NCI-H2107 (cell line): ENCODE measurements around the gene CFC1.
"Not testable (repeated sequence)": the region's sequence is repeated elsewhere in the genome, so short reads cannot be mapped to it uniquely, and the experiment has no call there.

ENCODE experiments used
- DNase-seq: peaks from one replicate; lab custom pipeline; 2025; lab: John Stamatoyannopoulos, UW

The CFC1 gene

DNA sequence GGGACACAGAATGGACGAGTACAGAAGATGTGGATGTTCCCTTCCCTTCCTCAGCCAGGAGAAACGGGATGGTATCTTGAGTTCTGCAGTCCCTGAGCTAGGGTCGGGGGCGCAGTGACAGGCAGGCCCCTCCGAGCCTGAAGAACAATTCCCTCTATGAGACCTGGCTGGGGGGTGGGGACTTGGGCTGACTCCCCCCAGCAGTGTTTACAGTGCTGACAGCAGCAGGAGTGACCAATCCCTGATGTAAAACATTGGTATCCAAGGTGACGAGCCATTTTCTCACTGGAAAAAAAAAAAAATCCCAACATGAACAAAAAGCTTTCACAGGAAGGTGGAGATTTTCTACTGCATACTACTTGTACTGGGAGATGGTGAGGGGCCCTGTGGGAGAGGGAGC is at the start of gene CFC1:
CFC1 (minus strand) TSS at position 183 of the 400 bp plus-strand sequence. CDS start 288 bp downstream, outside the sequence.
- not testable (repeated sequence) for DNase-seq

DNA sequence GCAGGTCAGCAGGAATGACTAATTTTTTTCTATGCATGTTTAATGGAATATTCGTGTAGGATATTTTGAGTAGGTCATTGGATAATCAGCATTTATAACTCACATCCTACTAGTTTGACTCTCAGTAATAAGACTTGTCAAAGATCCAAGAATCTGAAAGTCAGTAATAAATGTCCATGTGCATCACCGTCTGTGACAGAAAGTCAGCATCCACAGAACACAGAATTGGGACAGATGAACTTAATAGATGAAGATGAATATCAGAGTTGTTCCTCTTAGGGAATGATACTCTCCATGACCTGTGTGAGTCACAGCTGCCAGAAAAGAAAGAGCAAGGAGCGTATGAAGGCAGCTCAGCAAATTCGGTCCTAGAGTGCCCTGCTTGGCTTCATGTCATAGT is 42.3 kb upstream of the CFC1 start:
- DNase-seq = not testable (repeated sequence)

DNA sequence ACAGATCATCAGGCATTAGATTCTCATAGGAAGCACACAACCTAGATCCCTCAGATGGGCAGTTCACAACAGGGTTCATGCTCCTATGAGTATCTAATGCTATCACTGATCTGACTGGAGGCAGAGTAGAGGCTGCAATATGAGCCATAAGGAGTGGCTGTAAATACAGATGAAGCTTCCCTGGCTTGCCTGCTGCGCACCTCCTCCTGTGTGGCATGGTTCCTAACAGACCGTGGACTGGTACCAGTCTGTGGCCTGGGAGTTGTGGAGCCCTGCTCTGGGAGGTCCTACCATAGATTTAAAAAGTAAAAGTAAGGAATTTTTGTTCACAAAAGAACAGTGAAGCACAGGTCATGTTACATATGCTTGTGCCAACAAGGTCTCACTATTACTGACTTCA is 39.6 kb upstream of the CFC1 start:
- DNase-seq = not testable (repeated sequence)

DNA sequence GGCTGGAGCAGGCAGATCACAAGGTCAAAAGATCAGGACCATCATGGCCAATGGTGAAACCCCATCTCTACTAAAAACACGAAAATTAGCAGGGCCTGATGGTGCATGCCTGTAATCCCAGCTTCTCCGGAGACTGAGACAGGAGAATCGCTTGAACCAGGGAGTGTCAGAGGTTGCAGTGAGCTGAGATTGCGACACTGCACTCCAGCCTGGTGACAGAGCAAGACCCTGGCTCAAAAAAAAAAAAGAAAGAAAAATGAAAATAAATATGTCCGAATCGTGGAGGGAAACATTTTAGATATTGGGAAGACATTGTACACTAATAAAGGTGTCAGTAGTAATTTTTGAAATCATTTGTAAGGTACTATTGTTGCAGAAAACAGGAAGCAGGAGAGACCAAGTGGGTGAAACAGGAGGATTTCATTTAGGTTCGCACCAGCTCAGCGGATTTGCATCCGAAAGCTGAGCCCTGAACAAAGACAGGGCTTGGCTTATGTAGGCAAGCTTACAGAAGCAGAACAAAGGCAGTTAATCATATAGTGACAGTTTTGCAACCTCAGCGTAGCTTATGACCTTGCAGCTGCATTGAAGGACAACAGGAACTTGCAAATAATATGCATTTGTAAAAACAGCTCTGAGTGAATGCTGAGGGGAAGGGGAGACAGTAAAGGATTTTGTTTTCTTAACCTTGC is 29.6 kb upstream of the CFC1 start:
- DNase-seq = not testable (repeated sequence)

DNA sequence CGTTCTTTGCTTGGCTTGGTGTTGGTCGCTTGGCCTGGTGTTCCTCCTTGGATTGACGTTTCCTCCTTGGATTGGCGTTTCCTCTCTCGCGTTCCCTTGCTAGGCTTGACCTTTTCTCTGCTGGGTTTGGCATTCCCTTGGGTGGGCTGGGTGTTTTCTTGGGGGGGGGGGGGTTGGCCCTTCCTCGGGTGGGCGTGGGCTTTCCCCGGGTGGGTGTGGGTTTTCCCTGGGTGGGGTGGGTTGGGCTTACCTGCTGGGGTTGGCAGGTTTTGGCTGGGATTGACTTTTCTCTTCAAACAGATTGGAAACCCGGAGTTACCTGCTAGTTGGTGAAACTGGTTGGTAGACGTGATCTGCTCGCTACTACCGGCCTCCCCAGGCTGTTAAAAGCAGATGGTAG is 11.8 kb upstream of the CFC1 start, which contains the start of gene POTEJ:
POTEJ (plus strand) TSS at position 301 of the 400 bp plus-strand sequence; CDS start at position 394, 93 bp downstream.
- not testable (repeated sequence) for DNase-seq

DNA sequence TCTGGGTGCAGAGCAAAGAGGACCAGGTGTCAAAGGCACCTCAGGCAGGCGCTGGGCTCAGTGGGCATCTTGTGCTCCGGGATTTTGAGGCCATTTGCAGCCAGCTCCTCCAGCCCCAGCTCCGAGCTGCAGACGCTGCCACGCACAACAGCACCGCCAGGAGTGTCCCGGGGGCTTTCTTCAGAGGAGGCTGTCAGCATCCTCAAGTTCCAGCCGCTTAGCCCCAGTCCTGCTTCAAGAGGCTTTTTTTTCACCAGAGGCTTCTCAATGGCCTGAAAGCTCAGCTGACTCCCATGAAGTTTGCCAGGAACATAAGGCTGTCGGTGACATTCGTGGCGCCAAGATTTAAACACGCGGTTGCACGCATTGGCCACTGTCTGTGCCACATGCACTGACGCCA is 11.1 kb upstream of the CFC1 start:
- not testable (repeated sequence) for DNase-seq

DNA sequence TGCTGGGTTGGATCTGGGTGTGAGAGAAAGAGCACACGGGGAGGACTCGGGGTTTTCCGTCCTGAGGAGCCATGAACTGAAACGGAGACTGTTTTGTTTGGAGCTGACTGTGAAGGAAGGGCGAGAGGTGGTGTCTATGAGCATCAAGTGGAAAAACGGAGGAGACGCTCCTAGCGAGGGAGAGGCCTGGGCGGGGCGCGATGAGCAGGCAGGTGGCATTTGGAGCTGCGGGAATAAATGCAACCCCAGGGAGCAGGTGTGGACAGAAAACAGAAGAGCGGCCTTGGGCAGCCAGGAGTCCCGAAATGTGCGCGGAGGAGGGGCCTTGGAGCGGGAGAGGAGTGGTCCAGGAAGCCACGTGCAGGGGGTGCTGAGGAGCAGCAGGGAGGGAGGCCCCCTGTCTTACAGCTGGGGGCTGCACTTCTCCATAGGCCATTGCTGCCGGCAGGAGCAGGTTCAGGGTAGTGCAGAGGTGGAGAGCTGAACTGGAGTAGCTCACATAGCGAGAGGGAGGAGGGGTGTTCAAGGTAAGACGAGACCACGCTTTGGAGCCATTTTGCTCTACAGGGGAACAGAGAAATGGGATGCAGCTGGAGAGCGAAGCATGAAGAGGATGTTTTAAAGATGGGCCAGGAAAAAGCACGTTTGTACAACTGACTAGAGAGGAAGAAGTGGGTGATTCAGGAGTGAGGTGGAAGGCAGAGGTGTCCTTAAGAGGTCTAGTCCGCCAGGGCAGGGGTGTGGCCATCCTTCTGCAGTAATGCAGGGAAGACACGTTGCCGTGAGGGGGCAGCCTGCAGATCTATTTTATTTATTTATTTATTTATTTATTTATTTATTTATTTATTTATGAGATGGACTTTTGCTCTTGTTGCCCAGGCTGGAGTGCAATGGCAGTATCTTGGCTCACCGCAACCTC is 9.9 kb upstream of the CFC1 start:
- not testable (repeated sequence) for DNase-seq

DNA sequence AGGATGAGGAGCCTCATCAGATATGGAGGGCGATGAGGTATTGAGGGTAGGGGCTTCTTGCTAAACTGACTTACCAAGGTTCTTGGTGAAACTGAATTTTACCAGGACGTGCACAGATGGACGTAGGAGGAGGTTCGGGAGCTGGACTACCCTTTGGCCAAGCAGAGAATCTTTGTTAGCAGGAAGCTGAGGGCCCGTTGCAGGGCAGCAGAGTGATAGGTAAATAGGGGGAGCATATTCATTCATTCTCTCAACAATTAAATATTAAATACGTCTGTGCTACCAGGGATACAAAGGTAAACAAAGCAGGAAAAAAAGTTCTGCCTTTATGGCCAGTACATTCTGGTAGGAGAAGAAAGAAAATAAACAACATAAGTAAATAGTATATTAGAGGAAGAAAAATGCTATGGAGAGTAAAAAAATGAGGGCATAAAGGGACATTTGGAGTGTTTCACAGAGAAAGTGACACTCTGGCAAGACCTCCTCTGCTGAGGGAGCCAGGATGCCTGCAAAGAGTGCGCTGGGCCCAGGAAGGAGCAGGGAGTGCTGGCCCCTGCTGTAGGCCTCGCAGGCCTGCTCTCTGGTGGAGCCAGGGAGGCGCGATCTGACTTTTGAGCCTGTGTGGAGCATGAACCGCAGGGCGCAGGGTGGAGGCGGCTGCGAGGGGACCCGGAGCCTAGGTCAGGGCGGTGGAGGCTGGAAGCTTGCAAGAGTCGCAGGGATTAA is 9.1 kb upstream of the CFC1 start:
- not testable (repeated sequence) for DNase-seq

DNA sequence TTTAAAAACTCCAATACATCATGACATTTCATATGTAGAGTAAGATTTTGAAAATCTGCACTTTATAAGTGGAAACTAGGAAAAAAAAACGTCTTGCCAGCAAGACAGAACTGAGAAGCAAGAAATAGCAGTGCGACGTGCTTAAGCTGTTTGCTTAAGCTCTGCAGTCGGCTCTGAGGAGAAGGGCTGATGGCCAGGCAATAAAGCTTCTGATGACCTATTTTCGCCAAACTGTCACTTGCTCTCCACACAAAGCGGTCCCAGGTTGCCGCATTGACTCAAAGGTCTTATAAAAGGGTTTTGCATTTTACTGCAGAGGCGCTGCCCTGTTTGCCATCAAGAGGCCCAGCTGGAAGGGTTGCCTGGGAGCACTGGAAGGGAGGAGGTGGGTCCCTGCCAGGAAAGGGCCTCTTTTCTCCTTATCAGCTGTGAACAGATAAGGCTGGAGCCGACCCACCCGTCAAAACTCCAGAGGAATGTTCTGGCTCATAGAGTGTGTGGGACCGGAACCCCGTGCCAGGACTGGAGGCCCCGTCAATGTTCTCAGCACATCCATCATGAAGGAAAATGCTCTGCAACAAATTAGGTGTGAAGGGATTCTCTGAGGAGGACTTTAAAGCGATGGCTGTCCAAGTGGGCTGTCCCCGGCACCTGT is 2.4 kb upstream of the CFC1 start:
- not testable (repeated sequence) for DNase-seq

DNA sequence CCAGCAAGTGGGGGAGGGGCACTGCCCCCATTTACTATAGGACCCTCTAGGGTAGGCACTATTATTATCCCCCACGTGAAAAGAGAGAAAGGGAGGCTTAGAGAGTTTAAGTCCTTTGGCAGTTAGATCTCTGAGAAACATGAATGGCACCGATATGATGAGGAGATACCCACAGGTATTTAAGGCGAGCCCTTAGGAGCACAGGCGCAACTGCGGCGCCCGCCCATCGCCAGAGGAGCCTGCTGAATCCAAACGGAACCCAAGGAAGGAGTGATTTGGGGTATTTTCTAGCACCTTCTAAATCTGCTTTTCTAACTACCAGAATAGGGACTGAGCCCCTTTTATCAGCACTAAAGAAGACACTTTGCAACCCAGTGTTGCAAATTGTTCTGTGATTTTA is 551 bp upstream of the CFC1 start:
- DNase-seq = not testable (repeated sequence)

DNA sequence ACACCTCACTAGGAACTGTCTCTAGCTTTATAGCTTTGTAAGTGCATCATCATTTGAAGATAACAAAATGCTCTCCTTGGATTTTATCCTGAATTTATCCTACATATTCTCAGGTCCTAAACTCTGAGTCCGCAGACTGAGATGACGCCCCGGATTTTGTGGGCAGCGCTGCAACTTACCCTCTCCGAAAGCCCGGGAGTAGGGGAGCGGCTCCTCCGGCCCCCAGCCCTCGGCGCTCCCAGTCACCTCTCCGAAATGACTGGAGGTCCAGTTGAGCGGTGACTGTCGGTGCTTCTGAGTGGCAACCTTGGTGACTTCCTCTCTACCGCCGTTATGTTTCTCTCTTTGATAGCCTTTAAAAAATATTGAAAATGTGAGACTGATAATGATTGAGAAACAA is 912 bp downstream of the CFC1 start:
- DNase-seq = not testable (repeated sequence)

DNA sequence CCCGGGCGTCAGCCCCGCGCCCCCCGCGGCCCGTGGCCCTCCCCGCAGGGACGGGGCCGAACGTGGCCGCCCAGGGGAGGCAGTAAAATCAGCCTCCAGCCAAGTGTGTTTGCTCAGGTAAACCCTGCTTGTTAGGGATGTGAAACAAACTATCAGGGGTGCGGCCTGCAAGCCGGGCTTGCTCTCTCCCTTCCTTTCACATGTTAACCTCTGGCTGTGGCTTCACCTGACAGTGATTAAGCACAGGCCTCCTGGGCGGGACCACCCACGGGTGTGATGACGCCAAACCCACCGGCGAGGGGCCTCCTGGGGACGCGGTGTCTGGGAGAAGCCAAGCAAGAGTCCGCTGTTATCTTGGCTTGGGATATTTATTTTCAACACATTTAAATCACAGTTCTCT is 1.4 kb downstream of the CFC1 start:
- DNase-seq = not testable (repeated sequence)

DNA sequence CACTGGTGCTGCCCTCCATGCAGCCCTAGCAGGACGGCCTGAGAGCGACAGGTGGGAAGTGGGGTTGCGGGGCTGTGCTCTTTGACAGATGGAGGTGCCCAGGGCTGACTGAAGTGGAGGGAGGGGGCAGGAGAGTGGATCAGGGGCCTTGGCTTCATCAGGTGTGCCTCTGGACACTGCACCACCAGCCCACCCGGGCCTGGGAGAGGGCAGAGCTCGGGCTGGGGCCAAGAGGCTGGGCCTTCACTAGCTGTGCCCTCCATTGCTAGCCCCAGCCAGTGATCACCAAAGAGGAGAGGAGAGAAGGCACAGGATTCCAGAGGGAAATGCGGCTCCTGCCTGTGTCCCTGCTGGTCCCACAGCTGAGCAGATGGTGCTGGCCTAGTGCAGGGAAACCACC is 2.6 kb downstream of the CFC1 start:
- not testable (repeated sequence) for DNase-seq

DNA sequence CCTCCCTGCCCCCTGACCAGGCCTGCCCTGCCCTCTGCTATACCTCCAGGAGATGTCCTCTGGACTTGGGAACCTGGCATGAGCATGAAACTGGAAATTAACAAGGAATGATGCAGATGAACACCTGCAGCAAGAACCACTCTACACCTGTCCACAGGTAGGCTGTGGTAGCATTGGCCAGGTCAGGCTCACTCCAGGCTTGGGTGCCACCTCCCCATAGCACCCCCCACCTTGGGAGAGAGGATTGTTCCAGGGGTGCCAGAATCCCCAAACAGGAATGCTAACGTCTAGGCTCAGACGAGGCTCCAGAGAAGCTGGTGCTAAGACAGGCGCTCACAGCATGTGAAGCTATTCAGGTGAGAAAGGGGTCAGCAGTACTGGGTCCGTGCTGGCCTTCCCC is 5.4 kb downstream of the CFC1 start:
- DNase-seq = not testable (repeated sequence)

DNA sequence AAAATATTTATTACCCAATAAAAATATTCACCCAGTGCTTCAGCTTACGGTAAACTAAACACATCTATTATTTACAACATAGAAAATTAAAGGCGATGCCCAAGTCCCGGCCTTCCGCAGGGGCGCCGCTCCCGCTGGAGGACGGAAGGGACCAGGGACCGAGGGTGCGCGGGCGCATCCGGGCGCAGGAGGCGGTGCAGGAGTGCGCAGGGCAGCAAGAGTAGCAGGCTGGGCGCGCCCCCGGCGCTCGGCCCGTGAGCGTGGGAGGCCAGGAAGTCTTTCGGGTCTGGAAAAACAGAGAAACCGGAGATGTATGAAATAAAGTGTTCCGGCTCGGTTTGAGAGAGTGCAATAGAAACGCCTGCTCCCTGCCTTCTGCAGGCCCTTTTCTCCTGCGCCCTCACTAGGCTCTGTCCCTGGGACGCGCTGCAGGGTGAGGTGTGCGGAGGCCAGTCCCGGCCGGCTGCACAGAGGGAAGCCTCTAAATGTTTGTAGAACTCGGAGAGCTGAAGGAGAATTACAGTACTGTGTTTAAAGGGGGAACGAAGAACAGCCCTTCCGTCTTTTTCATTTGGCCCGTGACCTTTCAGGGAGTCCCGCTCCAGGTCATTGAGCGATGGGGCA is 6.5 kb downstream of the CFC1 start:
- not testable (repeated sequence) for DNase-seq

DNA sequence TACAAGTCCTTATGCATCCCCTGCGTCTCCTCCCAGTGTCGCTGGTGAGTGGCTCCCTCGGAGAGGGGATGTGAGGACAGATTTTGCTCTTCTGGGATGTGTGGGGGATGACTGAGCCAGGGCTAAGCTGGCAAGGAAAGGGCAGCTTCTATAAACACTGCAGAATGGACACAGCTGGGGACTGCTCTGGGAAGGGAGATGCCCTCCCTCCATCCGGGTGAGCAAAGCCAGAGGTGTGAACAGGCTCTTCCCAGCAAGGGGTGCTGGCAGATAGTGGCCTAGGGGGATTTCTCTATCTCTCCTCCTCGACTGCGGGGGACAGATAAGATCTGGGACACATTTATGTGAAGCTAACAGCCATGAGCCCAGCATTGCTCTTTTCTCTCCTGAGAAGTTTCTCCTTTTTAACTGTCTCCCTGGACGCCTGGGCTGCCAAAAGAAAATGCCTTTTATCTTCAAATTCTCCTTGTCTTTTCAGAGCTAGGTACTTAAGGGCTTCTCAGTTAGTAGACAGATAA is 8.5 kb downstream of the CFC1 start:
- not testable (repeated sequence) for DNase-seq

DNA sequence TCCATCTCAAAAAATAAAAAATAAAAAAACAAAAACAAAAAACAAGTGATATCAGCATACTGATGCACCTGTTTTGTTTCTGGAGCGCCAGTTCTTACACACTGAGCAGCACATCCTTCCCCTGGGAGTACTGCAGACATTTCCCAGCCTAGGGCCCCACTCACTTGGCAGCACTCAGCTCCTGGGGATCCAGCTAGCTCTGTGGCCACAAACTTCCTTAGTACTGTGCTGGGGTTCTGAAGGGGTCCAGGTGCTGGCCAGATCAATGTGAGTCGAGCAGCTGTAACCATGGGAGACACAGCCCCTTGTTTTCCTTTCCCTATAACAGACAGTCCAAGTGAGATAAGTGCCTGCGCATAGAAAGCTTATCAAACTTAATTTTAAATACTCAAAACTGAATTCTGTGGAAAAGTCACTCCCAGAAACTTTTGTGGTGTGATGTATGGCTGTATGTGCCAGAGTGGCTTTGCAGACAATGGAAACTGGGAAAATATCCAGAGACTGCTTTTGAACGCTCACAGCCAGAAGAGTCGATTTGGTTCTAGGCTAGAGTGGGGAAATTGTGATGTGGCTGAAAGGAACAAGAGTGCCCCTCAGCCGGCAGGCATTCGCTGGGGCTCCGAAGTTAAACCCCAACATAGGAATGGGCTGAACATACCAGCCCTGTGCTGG is 9.1 kb downstream of the CFC1 start:
- DNase-seq = not testable (repeated sequence)

DNA sequence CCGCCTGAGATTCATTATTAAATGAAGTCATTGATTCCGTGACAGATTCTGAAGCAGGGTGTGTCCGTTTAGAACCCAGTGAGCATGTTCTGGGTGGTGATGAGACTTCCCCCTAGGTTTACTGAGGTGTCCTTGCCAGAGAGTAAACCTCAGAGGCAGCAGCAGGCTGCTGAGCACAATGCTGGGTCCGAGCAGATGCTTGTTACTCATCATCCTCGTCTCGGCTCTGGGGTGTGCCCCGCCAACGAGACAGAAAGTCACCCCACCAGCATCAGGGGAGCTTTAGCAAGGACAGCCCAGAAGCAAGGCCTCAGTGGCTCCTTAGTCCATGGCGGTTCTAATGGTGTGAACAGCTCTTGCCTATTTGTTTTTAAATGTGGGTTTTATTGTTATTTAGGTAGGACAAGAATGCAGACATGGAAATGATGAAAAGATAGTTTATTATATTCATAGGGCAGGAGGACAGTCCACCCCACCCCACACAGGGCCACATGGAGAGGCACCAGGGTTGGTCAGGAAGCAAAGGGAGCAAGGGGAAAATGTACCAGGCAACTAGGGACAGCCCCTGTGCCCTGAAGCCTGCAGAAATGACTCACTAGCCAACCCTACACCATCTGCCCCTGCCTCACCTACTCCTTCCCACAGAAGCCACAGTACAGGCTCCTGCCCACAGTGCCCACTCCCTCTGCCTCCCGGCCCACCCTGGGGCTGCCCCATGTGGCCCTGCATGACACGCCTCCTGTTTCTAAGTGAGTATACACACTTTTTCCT is 10.5 kb downstream of the CFC1 start:
- DNase-seq = not testable (repeated sequence)

DNA sequence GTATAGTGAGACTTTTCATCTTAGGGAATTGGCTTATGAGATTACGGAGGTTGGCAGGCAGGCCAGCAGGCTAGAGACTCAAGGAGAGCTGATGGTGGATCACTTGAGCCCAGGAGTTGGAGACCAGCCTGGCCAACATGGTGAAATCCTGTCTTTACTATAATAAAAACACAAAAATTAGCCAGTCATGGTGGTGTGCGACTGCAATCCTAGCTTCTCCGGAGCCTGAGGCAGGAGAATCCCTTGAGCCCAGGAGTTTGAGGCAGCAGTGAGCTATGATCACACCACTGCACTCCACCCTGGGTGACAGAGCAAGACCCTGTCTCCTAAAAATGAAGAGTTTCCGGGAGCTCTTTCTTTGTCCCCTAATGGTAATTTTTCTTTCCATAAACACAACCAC is 14.6 kb downstream of the CFC1 start:
- DNase-seq = not testable (repeated sequence)

DNA sequence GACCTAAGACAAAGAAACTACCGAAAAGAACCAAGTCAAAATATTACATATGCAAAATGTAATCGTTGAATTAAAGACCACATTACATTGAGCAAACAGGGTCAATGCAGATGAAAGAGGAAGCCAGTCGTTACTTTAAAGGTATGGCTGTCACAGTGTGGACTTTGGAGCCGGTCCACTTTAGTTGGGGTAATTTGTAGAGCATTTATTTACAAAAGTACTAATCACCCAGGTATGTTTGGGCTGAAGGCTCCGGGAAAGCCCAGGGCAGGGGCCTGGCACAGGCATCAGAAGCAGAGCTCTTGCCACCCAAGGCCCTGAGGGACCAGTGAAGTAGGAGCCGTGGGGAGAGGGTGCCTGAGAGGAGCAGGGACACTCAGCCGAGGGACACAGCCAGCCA is 15.8 kb downstream of the CFC1 start:
- DNase-seq = not testable (repeated sequence)
